Measurements from ENCODE around the gene CEP126.

GRCh38 chr11:101931692-101932091 lies 16.9 kb downstream of the CEP126 start:
- TF ChIP-seq POLR2A (IDR thresholded peaks at IDR 0.05; ENCODE audit: extremely low read depth, insufficient read length), result no peak
- TF ChIP-seq MAX (IDR thresholded peaks at IDR 0.05; ENCODE audit: low read depth, low read length), result no peak
